Keratinocyte (primary cell): ENCODE results near the gene FGF18.

Experiments
- CTCF ChIP-seq, 3 experiments: IDR thresholded peaks in 1 of 3; conservative IDR thresholded peaks in 1 of 3; optimal IDR thresholded peaks in 1 of 3; 2 replicates in 2 of 3; 3 replicates in 1 of 3; pipeline versions ENCODE3 to v1.5.1; 2011; ENCODE audit warnings: low read length in 3 of 3, mild to moderate bottlenecking in 3 of 3, moderate library complexity in 2 of 3, control low read depth in 1 of 3, inconsistent platforms in 1 of 3; ENCODE audit not compliant: insufficient read depth in 2 of 3; ENCODE audit errors: extremely low read depth in 1 of 3
- EZH2 ChIP-seq: IDR thresholded peaks from one replicate; pipeline ENCODE4 v1.6.1; 2012; ENCODE audit warnings: inconsistent platforms, mild to moderate bottlenecking, low read length, moderate library complexity

DNA sequence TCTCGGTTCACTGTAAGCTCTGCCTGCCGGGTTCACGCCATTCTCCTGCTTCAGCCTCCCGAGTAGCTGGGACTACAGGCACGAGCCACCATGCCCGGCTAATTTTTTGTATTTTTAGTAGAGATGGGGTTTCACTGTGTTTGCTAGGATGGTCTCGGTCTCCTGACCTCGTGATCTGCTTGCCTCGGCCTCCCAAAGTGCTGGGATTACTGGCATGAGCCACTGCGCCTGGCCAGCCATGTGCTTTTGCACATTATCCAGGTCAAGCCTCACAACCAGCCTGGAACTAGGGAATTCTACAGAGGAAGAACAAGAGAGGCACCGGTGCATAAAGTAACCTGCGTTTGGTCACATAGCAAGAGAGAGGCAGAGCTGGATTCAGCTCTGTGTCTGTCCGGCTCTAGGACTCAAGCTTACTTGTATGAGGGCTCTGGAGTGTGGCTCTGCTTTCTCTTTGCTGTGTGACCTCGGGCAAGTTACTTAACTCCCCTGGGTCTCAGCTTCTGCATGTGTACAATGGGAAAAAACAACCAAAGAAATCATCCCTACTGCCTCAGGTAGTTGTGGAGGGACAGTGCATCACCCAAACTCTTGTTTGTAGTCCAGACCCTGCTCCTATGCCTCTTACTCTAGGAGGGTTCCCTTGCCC, 6.3 kb downstream of the FGF18 start:
- TF ChIP-seq CTCF (optimal IDR thresholded peaks at IDR 0.05 in 1 of 3, IDR thresholded peaks at IDR 0.05 in 1 of 3, conservative IDR thresholded peaks at IDR 0.05 in 1 of 3; ENCODE audit: extremely low read depth in 1 of 3, insufficient read depth in 2 of 3, low read length in 3 of 3), result no peak
- no peak for TF ChIP-seq EZH2
